Endodermal cell (in vitro differentiated cells): ENCODE measurements around the gene PDCD1LG2. TPM values are rescaled to one million over a fixed set of nuclear protein-coding genes. Genes with fewer than 3 reads are reported as not detected.

Source experiments
- DNase-seq: peaks from one replicate; pipeline ENCODE4 v3.0.0-alpha.2; 2017
- H3K27ac ChIP-seq: 2 replicates; pipeline ENCODE4 v1.5.1; 2013; ENCODE audit warnings: mild to moderate bottlenecking, low read depth, low read length, moderate library complexity
- H3K27me3 ChIP-seq: 2 replicates; pipeline ENCODE4 v1.6.1; 2013; ENCODE audit warnings: mild to moderate bottlenecking, low read length, moderate library complexity; ENCODE audit not compliant: insufficient read depth, control insufficient read depth, poor library complexity, severe bottlenecking
- H3K36me3 ChIP-seq: 2 replicates; pipeline ENCODE4 v1.7.0; 2013; ENCODE audit warnings: mild to moderate bottlenecking, low read length, moderate library complexity; ENCODE audit not compliant: control insufficient read depth, insufficient read depth
- H3K4me1 ChIP-seq: one replicate; pipeline ENCODE4 v1.7.0; 2013; ENCODE audit warnings: low read length; ENCODE audit not compliant: control insufficient read depth, insufficient read depth
- H3K4me3 ChIP-seq: 2 replicates; pipeline ENCODE4 v1.5.1; 2013; ENCODE audit warnings: mild to moderate bottlenecking, low read length, moderate library complexity
- H3K9ac ChIP-seq: 2 replicates; pipeline ENCODE4 v1.6.1; 2013; ENCODE audit warnings: mild to moderate bottlenecking, low read length, moderate library complexity; ENCODE audit not compliant: poor library complexity, severe bottlenecking; ENCODE audit errors: extremely low read depth
- H3K9me3 ChIP-seq: 2 replicates; pipeline ENCODE4 v1.6.1; 2013; ENCODE audit warnings: mild to moderate bottlenecking, low read length, moderate library complexity; ENCODE audit not compliant: control insufficient read depth
- H3K27ac Mint-ChIP-seq: 2 replicates; pipeline ENCODE4 v1.8.0; 2020; ENCODE audit warnings: mixed read lengths
- H3K27me3 Mint-ChIP-seq: 2 replicates; pipeline ENCODE4 v1.8.0; 2021; ENCODE audit warnings: mild to moderate bottlenecking, mixed read lengths; ENCODE audit not compliant: insufficient read depth
- H3K36me3 Mint-ChIP-seq: 2 replicates; pipeline ENCODE4 v1.8.0; 2020; ENCODE audit warnings: low read depth, mixed read lengths
- H3K4me1 Mint-ChIP-seq: 2 replicates; pipeline ENCODE4 v1.8.0; 2020; ENCODE audit warnings: mixed read lengths
- H3K4me3 Mint-ChIP-seq: 2 replicates; pipeline ENCODE4 v1.8.0; 2020; ENCODE audit warnings: mild to moderate bottlenecking, moderate library complexity, mixed read lengths
- H3K9me3 Mint-ChIP-seq: 2 replicates; pipeline ENCODE4 v1.8.0; 2020; ENCODE audit warnings: mild to moderate bottlenecking, mixed read lengths
- CTCF ChIP-seq: fragments of 200-600 bp; sonication (generic); conservative IDR thresholded peaks from 2 replicates; pipeline ENCODE4 v1.5.0; 2021; ENCODE audit warnings: antibody characterized with exemption, mild to moderate bottlenecking
- WGBS, 2 experiments: methylation state at CpG; one replicate each; pipeline versions ENCODE4 v1.1.5 to v1.1.7; 2013; ENCODE audit warnings: missing lambda C conversion rate in 2 of 2, mixed read lengths in 1 of 2; ENCODE audit not compliant: insufficient coverage in 1 of 2, insufficient read length in 1 of 2; 5-methylcytosine and 5-hydroxymethylcytosine counted together
- total RNA-seq, 2 donors: library from RNA; stranded (reverse); fragmentation: NEBNext Ultra II Directional in 1 of 2; extraction: Animal tissue kit (Norgen Biotek cat#: 25700) in 1 of 2; gene quantifications; 2 replicates in 1 of 2; 3 replicates in 1 of 2; pipeline ENCODE4 v1.2.1, GENCODE V29; 2021

PDCD1LG2 gene
- total RNA-seq, 2 donors from 2014 or later = not detected

GRCh38 chr9:5513966-5514616 is 3.8 kb downstream of the PDCD1LG2 start:
- H3K4me1 ChIP-seq = no peaks in the 10 kb centered on the region
- no peak overlapping the region for H3K4me3 Mint-ChIP-seq
- H3K27ac Mint-ChIP-seq = no peak overlapping the region
- TF ChIP-seq CTCF = no peak
- no peaks in the 10 kb centered on the region for H3K9me3 ChIP-seq
- peaks cover 5% of the 10 kb centered on the region for H3K4me1 Mint-ChIP-seq
- 84 to 100% methylated on average over 1 to 2 of the region's 2 CpGs for WGBS, 2 experiments
- no peak overlapping the region for H3K27ac ChIP-seq
- DNase-seq = no peak
- no peaks in the 10 kb centered on the region for H3K36me3 Mint-ChIP-seq
- H3K4me3 ChIP-seq = no peak overlapping the region
- no peaks in the 10 kb centered on the region for H3K36me3 ChIP-seq
- H3K27me3 ChIP-seq = no peaks in the 10 kb centered on the region
- H3K9ac ChIP-seq = no peak overlapping the region
- no peaks in the 10 kb centered on the region for H3K27me3 Mint-ChIP-seq
- H3K9me3 Mint-ChIP-seq = no peaks in the 10 kb centered on the region

DNA sequence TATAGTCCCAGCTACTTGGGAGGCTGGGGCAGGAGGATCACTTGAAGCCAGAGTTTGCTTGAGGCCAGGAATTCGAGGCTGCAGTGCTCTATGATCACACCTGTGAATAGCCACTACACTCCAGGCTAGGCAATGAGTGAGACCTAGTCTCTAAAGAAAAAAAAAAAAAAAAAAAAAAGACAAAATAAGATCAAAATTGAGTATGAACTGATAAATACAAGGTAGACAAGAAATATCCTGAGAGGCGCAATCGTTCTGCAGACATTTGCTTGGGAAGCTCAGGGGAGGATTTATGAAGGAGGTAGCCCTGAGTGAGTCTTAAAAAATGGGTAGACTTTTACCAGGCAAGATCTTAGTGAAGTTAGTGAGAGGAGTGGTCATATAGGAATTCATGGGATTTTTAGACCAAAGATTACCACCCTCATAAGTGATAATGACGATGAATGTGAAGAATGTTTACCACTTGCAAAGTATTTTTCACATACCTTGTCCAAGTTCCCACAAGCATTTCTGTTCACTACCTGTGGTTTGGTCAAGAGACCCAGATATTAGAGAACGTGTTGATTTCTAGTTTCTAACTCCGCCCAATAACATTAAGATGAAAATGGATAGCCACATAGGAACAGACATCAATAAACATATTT is 4.4 kb downstream of the PDCD1LG2 start:
- Histone ChIP-seq H3K27ac (no peak overlapping the region), H3K27me3 (no peaks in the 10 kb centered on the region), H3K4me1 (no peaks in the 10 kb centered on the region), H3K4me3 (no peak overlapping the region), H3K9ac (no peak overlapping the region), H3K36me3 (no peaks in the 10 kb centered on the region), H3K9me3 (no peaks in the 10 kb centered on the region)
- H3K27ac Mint-ChIP-seq = no peak overlapping the region
- H3K4me1 Mint-ChIP-seq = peaks cover 5% of the 10 kb centered on the region
- TF ChIP-seq CTCF = no peak
- no peak for DNase-seq
- no peak overlapping the region for H3K4me3 Mint-ChIP-seq
- no peaks in the 10 kb centered on the region for H3K27me3 Mint-ChIP-seq
- no peaks in the 10 kb centered on the region for H3K36me3 Mint-ChIP-seq
- WGBS, 2 experiments = 92% methylated on average over 6 of the region's 6 CpGs; no CpG with 5 or more reads in 1 of the 2 experiments
- no peaks in the 10 kb centered on the region for H3K9me3 Mint-ChIP-seq

DNA sequence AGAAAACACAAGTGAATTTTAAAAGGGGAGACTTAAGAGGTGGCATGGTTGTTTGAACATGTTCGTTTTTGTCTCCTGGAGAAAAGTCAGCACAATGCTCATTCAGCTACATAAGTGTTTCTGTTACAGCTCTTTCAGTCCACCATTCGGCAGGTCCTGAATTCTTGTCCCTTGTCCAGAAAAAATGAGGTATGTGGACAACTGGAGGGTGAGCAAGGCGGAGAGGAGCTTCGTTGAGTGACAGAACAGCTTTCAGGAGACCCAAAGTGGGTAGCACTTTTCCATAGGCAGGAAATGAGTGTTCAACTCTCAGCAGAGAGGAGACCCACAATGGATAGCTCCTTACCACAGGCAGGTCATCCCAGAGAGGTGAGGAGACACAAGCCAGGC is 4.9 kb downstream of the PDCD1LG2 start:
- H3K4me1 Mint-ChIP-seq = peaks cover 5% of the 10 kb centered on the region
- H3K9me3 Mint-ChIP-seq = no peaks in the 10 kb centered on the region
- no peak overlapping the region for H3K4me3 Mint-ChIP-seq
- H3K9me3 ChIP-seq = no peaks in the 10 kb centered on the region
- WGBS, 2 experiments = 89 to 95% methylated on average over 3 to 4 of the region's 4 CpGs
- TF ChIP-seq CTCF = no peak
- H3K27me3 Mint-ChIP-seq = no peaks in the 10 kb centered on the region
- H3K27ac Mint-ChIP-seq = no peak overlapping the region
- H3K9ac ChIP-seq = no peak overlapping the region
- H3K4me1 ChIP-seq = no peaks in the 10 kb centered on the region
- no peak overlapping the region for H3K4me3 ChIP-seq
- no peak overlapping the region for H3K27ac ChIP-seq
- no peak for DNase-seq
- H3K36me3 ChIP-seq = no peaks in the 10 kb centered on the region
- H3K27me3 ChIP-seq = no peaks in the 10 kb centered on the region
- no peaks in the 10 kb centered on the region for H3K36me3 Mint-ChIP-seq
